Inflammatory macrophage treated with lipopolysaccharide for 1 hour (primary cell): ENCODE data around the gene ZMAT5.

ENCODE experiments used
- DNase-seq, 2 donors: peaks; one replicate each; pipeline ENCODE4 v3.0.0-alpha.2; 2020 to 2022

Gene ZMAT5

DNA sequence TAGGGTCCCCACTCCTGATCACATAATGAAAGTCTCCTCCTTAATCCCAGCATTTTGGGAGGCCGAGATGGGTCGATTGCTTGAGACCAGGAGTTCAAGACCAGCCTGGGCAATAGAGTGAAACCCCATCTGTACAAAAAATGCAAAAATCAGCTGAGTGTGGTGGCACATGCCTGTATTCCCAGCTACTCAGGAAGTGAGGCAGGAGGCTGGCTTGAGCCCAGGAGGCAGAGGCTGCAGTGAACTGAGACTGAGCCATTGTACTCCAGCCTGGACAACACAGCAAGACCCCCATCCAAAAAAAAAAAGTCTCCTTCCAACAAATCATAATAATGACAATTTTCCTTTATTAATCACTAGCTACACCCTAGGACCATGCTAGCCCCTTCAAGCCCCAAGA lies 15.1 kb downstream of the ZMAT5 start:
- DNase-seq: no peak

DNA sequence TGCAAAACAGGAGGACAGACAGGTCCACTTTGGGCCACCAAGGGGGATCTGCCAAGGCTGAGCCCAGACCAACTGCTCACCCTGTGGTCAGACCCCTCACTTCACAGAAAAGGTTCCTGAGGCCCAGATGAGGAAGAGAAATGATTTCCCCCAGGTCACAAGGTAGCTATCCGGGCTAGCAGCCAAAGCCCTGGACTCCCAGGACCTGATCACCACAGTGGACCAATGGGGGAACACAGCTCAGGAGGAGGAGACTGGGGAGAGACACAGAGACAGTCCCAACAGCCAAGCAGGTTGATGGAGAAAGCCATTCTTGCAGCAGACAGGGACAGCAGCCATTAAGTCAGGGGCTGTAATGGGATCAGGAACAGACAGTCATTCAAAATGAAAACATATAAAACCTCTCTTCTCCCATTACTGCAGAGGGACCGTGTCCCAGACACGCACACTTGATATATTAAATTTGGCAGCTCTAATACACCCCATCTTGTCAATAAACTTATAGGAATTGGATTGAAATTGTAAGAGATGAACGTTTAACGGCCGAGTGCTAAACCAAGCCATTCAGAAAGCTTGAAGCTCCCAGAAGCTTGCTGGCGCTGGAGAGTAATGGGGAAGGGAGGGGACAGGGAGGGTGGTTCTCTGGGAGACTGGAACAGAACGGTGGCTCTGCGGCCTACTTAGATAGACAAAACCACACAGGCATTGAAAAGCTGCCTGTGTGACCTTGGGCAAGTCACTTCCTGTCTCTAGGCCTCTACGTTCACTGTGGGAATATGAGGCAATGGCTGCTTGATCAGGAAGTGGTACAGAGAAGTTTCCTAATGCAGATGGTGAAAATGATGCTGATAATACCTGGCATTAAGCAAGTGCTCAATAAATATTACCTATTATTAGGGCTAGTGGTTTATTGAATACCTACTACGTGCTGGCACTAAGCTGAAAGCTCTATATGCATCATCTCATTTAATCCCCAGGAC lies 16.0 kb downstream of the ZMAT5 start:
- peak; percentile 66 to 74 for DNase-seq

DNA sequence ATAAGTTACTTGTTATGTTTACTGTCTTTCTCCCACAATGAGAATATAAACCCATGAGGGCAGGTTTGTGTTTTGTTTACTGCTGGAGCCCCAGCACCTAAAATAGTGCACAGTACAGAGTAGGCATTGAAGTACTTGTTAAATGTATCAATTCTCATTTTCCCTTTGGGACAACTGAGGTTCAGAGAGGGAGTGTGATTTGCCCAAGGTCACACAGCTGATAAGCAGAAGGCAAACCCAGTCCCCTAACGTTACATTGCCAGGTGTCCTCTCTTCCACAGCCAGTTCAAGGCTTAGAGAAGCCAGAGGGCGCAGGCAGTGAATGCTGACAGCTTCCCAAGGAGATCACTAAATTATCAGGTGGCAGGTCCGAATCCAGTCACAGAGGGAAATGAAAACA lies 16.8 kb downstream of the ZMAT5 start:
- no peak for DNase-seq

DNA sequence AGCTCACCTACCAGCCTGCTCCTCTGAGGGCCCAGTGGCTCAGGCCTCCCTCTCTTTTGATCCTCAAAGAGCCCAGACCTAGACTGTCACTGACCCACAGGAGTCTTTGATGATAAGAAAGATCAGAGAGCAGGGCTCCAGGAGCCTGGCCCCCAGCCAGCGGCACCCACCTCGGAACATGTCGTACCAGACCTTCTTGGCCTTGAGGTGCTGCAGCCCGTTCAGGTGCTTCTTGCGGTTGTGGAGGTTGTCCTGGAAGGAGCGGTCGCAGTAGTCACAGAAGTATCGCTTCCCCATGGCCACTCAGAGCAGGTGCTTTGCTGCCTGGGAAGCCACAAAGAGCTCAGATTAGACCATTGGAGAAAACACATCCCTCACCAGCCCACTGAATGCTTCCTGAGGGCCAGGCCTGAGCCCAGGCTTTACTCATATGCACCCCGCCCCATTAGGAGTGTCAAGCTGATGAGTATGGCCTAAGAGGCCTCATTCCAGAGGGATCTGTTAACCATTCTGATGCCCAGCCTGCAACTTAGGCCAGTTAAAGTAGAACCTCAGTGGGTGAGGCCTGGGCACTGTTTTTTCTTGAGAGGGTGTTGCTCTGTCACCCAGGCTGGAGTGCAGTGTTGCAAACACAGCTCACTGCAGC lies 18.4 kb downstream of the ZMAT5 start:
- no peak for DNase-seq

DNA sequence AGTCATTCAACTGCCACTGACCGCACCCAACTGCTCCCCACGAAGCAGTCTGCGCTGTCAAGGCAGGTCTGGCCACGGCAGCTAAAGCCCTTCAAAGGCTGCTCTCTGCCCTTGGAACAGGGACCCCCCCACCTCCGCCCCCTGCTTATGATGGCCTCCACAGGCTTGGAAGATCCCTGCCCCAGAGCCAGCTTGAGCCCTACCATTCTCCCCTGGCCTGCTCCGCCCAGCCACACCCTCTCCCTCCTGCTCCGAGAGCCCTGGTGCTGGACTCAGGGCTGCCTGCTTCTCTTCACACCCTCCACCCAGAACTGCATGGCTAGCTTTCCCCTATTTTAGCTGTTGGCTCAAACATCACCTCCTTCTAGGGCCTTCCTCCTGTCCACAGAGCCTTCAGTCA lies 19.0 kb downstream of the ZMAT5 start:
- DNase-seq: no peak

DNA sequence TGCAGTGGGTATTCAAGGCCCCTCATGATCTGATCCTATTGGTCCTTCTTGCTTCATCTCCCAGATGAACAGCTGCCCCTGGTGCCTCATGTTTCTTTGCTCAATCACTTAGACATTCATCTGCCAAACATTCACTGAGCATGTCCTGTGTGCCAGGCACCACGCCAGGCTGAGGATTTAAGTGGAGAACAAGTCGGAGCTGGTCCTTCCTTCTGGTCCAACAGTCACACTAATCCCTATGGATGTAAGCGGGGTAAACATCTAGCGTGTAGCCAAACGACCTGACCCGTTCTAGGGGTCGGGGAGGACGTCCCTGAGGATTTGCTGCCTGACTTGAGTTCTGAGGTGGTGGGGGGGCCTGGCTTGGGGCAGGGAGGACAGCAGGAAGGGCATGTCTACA lies 21.9 kb downstream of the ZMAT5 start:
- no peak for DNase-seq

DNA sequence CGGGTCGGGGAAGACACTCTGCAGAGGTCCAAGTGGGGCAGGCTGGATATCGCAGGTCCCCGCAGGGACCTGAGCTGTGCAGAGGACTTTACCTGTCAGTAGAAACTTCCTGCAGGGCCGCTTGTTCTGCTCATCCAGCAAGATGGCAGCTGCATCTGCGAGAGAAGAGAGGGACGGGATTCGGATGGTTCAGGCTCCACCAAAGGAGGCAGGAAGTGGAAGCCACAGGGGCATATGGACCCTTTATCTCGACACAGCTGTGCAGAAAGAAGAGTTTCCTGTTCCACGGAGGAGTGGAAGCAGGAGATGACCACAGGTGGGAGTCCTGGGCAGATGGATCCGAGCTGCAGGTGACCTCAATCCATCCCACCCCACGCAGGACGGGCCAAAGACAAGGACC lies 24.5 kb downstream of the ZMAT5 start:
- no peak for DNase-seq

DNA sequence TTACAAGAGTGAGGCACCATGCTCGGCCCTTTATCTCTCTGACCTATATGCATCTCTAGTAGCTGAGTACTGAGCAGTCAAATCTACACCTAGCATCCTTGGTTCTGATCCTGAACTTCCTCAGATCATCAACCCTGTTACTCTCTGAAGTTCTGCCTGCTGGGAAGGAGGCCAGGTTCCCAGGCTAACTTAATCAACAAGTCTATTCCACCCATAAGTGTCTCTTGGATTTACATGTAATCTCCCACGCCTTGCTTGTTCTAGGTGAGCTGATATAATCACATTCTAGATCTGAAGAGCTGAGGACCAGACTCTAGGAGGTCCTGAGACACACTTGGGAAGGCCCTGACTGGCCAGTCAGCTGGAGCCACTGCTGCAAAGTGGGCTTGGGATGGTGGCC lies 24.9 kb downstream of the ZMAT5 start:
- DNase-seq: no peak

DNA sequence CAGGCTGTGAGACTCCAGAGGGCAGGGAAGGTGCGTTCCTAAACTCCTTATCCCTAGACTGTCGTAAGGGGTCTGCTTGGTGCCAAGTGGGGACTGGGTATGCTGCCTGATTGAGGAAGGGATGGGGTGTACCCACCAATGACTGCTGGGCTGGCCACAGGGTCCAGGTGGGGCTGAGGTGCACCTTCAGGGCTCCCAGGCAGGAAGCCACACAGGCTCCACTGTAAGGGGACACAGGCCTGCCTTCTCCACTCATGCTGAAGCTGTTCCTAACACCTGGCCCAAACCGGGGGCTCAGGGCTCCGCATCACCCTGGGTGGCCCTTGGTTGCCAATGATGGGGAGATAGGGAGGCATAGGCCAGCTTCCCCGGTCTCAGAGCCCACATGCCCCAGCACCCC lies 26.6 kb downstream of the ZMAT5 start:
- no peak for DNase-seq

DNA sequence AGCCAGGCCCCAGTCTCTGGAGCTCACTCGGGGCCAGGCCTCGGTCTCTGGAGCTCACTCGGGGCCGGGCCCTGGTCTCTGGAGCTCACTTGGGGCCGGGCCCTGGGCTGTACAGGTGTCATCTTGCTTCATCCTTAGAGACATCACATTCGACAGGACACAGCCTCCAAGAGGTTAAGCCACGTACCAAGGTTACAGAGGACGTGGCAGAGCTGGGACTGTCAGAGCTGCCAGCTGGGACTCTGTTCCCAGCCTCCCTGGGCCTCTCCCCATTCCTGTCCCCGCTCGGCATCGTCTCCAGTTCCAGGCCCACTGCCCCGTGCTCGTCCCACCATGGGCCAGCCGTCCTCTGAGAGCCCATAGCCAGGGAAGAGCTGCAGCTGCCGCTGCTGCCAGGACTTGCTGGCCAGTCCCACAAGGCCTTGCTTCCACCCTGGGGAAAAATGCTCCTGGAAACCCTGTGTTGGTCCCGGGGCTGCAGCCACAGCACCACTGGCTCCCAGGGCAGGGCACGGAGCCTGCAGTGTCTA lies 27.4 kb downstream of the ZMAT5 start:
- DNase-seq: no peak

DNA sequence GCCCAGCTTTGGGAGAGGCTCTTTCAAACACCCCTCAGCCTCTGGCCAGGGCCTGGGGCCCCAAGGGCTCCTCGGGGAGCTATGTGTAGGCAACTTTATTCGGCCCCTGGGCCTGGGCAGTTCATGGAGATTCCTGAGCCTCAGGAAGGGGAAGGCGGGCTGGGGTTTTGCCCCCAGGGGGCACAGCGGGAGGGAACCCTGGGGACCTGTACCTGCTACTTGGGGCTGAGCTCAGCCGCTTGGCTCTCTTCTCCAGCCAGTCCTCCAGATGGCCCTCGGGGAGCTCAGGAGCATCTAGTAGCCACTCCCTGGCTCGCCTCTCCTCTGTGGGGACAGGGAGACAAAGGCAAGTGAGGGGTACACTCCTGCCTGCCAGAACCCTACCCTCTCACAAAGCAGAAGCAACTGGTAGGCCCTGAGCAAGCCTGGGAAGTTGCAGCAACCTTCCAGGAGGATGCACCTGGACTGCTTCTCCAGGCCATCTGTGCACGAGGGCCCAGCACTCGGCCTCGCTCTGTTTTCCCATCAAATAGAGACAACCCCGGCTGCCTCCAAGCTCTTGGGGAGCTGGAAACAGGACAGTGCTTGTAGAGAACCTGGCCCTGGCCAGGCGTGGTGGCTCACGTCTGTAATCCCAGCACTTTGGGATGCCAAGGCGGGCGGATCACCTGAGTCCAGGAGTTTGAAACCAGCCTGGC lies 28.5 kb downstream of the ZMAT5 start:
- no peak for DNase-seq

DNA sequence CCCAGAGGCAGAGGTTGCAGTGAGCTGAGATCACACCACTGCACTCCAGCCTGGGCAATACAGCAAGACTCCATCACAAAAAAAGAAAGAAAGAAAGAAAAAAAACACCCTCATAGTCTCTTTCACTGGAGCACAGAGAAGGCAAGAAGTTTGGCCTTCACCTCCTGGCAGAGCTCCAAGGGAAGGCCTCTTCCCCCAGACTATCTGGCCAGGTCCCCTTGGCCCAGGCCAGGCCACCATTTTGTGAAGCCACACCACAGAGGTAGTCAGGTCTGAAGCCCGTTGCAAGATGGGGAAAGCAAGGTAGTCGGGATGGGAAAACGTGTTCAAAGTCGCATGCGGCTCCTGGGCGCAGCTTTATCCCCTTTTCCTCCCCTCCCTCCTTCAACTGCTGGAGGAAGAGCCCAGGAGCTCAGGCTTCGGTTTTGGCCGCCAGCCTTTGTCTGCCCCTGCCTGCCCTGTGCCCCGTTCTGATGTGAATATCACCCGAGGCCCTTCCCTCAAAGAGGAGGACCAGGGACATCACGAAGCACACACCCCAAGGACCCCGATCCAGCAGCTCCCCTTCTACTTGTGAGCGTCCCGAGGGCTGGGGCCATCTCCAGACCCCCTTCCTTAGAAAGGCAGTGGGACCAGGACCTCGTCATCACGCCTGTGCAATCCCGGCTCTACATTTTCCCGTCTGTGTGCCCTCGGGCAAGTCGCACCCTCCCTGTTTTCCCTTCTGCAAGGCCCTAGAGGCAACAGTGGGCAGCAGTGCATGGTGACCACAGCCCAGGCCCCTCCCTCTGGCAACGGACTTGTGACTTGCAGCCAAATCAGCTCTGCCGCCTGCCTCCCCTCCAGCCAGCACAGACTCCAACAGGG lies 29.3 kb downstream of the ZMAT5 start:
- no peak for DNase-seq

DNA sequence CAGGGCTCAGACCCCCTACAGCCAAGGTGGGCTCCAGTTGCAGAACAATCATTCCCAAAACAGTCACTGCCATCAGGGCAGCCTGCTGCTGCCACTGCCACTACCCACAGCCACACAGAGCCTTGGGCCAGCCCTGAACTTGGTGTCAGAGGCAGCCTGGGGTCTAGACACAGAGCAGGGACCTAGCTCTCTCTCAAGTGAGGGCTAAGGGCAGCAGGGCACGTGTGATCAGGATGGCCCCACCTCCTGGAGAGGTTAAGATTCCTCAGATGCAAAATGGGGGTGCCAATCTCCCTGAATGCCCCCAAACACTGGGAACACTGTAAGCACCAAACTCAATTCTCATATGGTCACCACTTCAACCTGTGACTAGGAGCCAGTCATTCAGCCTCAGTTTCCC lies 31.4 kb downstream of the ZMAT5 start:
- DNase-seq: no peak

DNA sequence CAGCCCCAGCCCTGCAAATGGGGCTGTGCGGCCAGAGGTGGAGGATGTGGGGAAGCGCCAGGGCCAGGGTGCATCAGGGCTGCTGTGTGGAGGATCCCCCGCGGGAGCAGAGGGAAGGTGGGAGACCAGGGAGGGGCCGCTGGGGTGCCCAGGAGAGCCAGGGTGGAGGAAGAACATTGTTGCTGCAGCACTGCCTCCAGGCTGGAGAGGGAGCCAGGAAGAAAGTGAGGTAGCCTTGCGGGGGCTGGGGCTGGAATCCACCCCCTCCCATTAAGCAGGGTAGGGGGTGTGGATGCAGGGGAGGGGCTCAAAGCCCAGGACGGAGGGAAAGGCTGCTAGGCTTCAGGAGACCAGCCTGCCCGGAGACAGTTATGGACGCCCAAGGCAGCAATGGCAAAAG lies 32.0 kb downstream of the ZMAT5 start:
- no peak for DNase-seq

DNA sequence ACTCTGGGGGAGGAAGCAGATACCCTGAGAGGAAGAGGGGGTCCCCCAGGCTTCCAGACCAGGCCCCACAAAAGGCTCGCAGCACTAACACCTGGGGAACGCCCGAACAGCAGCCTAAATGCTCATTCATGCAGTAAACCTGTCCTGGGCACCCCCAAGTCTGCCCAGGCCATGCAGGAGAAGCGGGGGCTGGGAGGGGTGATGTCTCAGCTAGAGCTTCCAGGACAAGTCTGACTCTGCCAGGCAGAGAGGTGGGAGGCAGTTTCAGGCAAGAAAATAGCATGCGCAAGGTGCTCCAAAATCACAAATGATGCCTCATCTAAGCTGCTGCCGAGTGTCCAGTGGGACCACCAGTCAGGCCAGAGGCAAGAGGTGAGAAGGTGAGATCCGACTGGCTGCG lies 32.4 kb downstream of the ZMAT5 start:
- no peak for DNase-seq

DNA sequence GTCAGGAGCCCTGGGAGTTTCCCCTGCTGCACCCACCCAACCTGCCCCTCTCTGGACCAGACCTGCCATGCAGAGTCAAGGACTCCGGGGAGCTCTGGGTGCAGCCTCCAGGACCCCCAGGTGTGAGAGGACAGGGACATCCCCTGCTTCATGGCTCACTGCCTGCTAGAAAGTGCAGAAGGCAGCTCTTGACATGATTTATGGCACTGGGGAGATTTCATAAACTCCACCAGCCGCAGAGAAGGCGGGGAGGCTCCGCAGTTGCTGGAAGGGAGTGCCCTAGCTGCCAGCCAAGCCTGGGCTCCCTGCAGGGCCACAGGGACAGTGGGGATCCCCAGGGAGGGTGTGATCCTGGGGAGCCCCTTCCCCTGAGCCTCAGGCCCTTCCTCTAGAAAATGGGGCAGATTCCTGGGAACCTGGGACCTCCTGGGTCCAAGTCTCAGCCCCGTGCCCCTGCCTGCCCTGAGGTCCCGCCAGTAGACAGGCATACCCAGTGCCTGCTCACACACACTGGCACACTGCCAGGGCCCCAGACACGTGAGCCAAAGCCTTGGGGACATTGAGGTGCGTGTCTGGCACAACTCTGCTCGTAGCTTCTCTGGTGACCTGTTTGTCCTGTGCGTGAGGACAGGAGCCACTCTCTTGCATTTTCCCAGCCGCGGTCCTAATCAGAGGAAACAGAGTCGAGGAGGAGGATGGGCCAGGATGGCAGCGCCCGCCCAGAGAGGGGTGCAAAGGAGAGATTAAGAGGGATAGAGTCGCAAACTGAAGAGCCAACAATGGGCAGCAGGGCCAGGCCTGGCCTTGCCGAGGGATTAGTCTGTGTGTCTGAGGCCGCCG lies 33.2 kb downstream of the ZMAT5 start:
- no peak for DNase-seq

DNA sequence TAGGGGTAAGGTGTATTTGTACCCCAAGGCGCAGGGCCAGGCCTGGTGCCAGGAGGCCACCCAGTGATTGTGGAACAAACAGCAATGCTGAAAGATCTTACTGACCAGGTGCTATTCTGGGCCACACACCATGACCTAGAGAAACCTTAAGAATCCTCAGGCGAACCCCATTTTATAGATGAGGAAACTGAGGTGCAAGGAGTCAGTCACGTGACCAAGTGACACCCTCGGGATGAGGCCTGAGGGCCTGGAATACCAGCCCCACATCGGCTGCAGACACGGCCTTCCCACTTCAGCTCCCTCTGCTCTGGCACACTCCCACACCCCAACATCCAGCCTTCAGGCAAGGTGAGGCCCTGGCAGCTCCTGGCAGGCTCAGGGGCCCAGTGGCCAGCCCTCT lies 33.9 kb downstream of the ZMAT5 start:
- DNase-seq: no peak

DNA sequence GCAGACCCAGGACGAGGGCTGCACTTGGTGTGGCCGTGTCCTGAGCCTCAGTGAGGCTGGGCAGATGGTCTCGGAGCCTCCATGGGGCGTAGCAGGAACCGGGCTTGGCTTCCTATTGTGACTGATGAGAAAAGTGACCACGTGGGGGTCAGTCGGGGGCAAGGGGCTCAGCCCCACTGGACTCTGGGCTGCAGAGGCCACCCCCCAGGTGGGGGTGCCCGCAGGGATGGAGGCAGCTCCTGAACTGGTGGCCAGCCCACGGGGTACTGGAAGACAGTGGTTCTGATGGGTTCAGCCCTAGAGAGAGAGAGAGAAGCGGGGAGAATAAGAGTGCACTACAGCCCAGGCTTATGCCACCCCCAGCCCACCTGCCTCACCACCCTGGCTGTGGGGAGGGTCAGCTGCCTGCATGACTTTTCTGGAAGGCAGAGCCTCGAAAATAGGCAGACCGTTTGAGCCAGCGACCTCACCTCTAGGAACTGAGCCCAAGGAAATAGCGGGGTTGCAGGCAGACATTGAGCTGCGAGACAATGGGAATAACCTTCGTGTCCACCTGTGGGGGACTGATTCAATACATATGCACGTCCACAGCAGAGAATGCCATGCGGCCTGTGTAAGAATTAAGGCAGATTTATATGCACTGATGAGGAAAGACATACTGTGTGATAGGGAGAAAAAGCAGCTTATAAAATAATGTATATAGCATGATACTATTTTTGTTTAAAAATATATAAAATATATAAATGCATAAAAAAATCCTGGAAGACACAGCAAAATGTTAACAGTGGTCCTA lies 35.6 kb downstream of the ZMAT5 start:
- no peak for DNase-seq

DNA sequence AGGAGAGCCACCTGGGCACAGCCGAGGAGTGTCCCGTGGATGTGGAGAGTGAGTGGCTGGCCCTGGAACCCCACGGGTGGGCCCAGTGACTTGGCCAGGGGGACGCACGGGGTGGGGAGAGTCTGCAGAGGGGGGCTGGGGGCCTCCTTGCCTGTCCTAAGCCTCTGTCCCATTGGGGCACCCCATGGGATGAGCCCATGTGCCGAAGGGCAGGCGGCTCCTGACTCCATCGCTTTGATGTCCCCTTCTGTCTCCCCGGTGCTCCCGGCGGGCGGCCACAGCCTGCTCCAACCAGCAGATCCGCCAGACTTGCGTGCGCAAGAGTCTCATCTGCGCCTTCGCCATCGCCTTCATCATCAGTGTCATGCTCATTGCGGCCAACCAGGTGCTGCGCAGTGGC lies 37.6 kb downstream of the ZMAT5 start:
- no peak for DNase-seq

DNA sequence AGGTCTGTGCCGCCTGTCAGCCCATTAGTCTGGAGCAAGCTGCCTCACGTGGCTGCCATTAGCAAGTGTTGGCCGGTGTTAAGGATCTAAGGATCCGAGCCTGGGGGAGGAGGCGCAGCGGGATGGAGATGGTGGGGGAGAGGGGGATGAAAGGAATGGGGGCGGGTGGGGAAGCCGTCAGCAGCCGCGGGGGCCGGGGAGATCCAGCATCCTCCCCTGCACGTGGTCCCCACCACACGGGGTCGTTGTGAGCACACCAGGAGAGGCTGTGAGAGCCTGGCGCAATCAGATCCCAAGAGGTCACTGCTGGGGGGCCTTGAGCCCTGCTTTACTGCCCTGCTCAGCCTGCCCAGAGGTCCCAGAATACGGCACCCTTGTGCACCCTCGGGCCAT lies 39.7 kb downstream of the ZMAT5 start:
- DNase-seq: no peak
